HG03066 (cell line): ENCODE data around the gene CDNF.
"Not testable (repeated sequence)": the region's sequence is repeated elsewhere in the genome, so short reads cannot be mapped to it uniquely, and the experiment has no call there.

Source experiments
- ATAC-seq: cut with Tn5 transposase; IDR thresholded peaks from one replicate; pipeline ENCODE4 v1.9.1; 2021; ENCODE audit warnings: low read depth; ENCODE audit not compliant: unreplicated experiment

The CDNF gene

DNA sequence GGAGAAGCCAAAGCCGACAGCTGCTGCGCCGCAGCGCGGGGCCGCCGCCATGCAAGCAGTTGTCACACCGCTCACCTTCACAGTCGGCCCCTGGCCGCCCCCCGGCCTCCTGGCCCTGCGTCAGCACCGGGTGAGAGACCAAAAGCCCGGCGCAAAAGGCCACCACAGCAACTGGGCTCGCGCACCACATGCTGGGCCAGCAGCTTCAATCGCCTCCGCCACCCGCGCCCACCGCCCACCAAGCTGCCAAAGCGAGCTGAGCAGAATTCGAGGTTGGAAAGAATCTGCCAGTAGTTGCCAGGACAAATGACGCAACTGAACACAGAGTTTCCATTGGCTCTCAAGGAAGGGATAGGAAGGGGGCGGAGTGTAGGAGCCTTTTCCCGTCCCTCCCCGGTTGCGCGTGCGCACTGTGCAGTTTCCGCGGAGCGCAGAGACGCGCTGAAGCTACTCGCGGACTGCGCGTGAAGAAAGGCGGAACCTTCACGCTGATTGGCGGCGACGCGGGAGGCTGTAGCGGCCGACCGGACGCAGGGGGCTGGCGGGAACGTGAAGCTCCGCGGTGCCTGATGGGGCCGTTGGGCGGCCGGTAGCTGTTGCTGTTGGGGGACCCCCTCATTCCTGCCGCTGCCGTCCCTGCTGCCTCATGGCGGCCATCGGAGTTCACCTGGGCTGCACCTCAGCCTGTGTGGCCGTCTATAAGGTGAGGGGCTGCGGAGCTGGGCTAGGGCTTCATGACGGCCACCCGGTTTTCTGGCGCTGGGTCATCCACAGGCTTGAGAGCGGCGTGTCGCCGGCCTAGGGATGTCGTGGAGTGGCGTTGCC, at the start of gene CDNF, which contains the start of the genes HSPA14 and MSANTD7:
CDNF (minus strand) TSS at position 281 of the 825 bp plus-strand sequence; CDS start at position 190, 91 bp downstream.
HSPA14 (plus strand) TSS at position 550 of the 825 bp plus-strand sequence; CDS start at position 647, 97 bp downstream.
MSANTD7 (plus strand) TSS at position 550 of the 825 bp plus-strand sequence. CDS start 3,979 bp downstream, outside the sequence.
- ATAC-seq = peak; percentile 92

DNA sequence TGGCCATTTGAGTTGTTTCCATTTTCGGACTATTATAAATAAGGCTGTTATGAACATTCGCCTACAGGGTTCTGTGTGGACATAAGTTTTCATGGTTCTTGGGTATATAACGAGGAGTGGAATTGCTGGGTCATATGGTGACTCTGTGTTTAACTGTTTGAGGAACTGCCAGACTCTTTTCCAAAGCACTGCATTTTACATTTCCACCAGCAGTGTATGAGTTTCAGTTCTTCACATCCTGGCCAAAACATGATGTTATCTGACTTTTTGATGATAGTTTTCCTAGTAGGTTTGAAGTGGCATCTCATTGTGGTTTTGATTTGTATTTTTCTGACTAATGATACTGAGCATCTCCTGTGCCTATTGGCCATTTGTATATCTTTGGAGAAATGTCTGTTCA, 46.2 kb upstream of the CDNF start:
- no peak for ATAC-seq

DNA sequence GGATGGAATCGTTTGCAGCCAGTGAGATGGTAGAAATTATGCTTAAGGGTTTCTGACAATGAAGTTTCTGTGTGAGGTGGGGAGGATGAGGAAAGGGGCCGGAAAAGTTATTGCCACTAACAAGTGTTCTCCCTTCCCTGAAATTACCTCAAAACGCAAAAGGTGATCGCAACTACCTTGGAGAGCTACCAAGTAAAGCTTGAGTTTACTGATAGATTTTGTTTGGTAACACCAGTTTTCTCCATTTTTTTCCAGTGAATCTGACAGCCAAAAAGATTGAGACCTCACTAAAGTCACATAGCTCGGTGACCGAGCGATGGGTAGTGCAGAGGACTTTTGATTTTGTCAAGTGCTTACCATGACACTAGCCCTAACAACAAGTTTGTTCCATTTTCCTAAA, 42.4 kb upstream of the CDNF start:
- no peak for ATAC-seq

DNA sequence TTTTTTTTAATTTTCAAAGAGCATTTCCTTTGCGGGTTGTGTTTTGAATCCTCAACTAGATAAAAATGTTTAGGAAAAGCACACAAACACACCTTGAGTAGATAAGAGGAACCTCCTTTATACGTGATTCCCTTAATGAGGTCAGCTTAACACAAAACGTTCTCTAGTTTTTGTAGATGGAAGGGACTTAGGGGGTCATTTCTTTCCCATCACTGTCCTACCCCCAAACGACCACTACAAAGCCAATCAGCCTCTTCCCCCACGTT, 42.0 kb upstream of the CDNF start:
- ATAC-seq = no peak

DNA sequence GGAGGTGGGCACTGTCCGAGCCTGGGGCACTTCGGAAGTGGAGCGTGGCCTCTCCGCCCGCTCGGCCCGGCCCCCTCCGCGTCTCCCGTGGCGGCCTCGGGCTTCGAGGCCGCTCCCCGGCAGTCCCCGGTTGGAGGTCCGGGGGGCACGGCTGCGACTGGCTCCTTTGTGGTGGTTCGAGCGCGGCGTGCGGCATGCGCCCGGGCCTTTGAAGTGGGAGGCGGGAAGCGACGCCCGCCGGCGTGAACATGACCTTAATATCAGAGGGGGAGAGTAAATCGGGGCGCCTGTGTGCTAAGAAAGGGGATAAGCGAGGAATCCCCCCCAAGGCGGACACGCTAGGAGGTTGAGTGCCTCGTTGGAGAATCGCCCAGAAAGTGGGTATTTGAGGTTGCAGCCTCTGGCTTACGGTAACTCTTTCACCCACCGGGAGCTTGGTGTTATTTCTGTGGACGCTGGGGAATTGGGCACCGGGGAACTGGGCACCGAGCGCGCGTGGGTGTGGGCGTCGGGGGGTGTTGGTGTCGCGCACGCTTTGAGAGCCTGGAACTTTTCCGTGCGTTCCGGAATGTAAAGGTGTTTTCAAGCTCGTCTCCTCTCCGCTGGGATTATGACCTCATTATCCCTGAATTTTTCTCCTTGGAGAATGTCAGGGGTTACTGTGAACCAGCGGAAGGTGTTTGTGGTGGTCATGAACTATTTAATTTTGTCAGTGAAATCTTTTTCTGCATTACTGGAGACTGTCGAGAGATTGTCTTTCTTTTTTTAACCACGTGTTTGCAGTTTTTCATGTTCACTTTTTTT, 41.5 kb upstream of the CDNF start:
- no peak for ATAC-seq

DNA sequence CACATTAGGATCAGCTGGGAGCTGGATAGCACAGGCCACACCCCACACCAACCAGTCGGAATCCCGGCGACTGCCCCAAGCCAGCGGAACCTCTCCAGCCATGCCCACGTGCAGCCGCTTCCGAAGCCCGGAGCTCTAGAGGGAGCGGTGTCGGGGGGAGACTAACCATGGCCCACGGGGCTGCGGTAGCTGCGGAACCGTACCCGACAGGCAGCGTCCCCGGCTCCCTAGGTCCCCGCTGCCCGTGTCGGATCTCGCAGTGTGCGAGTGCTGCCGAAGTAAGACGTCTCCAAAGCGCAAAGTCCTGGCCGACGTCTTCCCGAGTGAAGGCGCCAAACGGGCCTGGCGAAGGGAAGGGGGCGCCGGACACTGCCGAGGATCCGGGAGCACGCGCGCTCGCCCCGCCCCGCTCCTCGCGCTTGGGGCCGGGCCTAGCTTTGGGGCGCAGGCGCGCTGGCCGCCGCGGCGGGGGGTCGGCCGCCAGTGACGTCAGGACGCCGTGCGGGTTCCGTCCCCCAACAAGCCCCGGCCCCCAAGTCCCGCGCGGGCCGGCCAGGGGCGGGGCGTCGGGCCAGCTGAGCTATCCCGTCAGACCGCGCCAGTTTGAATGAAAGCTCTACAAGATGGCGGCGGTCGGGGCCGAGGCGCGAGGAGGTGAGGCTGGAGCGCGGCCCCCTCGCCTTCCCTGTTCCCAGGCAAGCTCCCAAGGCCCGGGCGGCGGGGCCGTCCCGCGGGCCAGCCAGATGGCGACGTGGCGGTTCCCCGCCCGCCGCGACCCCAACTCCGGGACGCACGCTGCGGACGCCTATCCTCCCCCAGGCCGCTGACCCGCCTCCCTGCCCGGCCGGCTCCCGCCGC, 40.7 kb upstream of the CDNF start, which contains the start of gene SUV39H2:
SUV39H2 (plus strand) TSS at position 601 of the 858 bp plus-strand sequence; CDS start at position 624, 23 bp downstream.
- ATAC-seq = peak; percentile 86

DNA sequence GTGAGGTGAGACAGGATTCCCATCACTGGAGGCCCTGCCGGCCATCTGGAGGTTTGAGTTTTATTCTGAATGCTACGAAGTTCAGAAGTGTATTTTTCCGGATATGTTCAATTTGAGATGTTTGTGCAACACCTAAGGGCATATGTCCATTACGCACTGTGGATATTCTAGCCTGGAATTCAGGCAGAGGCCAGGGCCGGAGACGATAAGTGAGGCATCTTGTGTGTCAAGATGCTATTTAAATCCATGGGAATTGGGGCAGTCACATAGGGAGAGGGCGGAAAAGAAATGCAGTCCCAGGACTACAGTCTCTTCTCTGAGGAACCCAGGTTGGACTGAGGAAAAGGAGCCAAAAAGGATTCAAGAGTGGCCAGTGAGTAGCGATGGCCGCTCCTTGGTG, 38.9 kb upstream of the CDNF start:
- no peak for ATAC-seq

DNA sequence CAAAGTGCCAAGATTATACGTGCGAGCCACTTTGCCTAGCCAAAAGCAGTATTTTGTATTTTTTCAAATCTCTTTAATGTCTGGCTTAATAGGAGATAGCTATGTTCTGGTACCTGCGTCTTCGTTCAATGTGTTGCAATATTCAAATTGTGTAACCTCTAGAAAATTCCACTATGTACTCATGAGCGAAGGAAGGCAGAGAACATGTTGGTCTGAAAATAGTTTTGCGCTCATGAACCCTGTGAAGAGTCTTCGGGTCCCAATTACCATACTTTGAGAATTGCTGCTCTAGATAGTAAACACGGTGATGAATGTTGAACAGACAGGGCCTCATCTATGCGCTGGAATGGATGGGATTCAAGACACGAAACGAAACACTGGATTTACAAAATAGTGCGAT, 38.1 kb upstream of the CDNF start:
- no peak for ATAC-seq

DNA sequence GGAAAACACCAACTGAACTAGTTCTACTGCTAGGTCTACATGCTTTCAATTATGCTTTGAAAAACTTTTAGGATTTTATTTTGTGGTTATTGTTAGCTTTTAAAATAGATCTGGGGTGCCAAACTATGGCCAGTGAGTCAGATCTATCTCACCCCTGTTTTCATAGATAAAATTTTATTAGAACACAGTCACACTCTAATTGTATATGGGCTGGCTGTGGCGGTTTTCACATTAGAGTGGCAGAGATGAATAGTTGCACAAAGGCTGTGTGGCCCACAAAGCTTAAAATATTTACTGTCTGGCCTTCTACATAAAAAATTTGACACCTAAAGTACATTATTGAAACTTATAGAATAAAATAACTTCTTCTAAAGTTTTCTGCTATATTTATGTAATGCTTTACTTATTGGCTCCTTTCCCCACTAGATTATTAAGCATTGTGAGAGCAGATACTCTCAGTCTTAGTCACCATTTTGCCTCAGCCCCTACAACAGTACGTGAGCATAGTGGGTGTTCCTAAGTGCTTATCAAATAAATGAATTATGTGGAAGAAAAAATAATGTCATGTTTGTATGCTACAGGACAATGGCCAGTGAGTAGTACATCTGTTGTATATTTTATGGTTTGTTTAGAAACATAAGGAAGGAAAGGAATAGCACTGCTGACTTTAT, 35.4 kb upstream of the CDNF start:
- ATAC-seq = no peak

DNA sequence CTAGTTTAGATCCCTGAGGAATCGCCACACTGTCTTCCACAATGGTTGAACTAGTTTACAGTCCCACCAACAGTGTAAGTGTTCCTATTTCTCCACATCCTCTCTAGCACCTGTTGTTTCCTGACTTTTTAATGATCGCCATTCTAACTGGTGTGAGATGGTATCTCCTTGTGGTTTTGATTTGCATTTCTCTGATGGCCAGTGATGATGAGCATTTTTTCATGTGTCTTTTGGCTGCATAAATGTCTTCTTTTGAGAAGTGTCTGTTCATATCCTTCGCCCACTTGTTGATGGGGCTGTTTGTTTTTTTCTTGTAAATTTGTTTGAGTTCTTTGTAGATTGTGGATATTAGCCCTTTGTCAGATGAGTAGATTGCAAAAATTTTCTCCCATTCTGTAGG, 27.0 kb upstream of the CDNF start:
- ATAC-seq = not testable (repeated sequence)

DNA sequence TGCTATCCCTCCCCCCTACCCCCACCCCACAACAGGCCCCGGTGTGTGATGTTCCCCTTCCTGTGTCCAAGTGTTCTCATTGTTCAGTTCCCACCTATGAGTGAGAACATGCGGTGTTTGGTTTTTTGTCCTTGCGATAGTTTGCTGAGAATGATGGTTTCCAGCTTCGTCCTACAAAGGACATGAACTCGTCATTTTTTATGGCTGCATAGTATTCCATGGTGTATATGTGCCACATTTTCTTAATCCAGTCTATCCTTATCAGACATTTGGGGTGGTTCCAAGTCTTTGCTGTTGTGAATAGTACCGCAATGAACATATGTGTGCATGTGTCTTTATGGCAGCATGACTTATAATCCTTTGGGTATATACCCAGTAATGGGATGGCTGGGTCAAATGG, 26.6 kb upstream of the CDNF start:
- not testable (repeated sequence) for ATAC-seq

DNA sequence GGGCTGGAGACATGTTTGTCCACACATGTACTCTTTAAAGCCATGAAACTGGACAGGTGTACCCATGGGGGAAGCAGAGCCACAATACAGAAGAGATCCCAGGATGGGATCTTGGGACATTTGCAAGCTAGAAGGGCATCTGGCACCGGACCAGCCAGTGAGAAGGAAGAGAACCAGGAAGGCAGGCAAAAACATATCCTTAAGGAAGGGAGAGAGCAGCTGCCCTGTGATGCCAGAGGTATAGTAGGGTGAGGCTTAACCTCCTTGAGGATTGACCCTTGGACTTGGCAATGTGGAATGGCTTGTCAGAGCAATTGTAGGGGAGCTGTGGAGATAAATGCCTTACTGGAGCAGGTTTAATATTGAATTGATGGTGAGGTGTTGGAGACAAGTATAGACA, 23.0 kb upstream of the CDNF start:
- no peak for ATAC-seq

DNA sequence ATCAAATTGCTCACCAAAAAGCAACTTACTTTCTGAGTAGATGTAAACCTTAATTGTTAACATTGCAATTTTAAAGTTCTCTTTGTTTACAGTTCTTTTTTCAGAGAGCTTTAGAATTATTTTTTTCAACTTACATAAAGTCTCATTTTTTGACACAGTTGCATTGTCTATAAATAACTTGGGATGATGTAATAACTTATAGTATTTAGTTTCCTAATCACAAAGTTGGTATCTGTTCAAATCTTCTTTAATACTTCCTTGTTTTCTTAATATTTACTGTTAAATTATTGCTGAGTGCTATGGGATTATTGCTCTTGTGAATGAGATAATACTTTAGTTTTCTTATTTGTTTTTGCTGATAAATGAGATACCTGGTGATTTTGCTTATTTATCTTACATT, 21.9 kb upstream of the CDNF start:
- no peak for ATAC-seq

DNA sequence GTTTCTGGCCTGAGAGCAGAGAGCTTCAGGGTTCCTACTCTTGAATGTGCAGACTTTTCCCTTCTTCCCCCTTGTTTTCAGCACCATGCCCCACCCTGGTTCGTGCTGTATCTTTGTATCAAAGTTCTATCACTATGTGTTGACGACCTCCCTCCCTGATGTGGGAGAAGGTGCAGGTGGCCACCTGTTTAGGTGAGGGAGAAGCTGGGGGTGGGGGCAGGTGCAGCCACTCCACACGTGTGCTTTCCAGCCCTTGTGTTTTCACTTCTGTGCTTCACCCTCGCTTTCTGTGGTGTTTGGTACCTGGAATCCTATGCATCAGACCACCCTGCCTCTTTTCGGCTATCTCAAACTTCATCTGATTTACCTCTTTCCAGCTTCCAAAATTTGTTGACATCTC, 21.2 kb upstream of the CDNF start:
- ATAC-seq = no peak

DNA sequence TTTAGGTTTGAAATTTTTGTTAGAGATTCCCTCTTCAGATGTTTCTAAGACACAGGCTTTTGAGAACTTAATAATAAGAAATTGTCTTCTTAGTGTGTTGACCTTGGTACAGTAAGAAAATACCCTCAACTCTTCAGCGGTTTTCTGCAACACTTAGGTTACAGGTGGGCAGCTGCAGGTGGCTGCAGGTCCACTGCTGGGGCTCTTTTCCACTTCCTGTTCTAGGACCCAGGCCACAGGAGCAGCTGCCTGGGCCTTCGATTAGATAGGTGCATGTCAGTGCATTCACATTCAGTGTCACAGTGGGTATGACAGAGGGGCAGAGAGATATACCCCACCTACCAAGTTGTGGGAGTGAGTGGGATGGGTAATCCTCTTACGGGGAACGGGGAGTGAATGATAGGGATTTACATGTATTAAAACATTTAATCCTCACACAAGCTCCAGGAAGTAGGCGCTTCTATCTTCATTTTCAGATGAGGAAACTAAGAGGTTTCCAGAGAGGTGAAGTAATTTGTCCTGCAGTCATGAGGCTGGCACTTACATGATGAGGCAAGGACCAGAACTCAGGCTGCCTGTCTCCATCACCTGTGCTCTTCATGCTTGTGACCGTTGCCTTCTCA, 20.6 kb upstream of the CDNF start:
- no peak for ATAC-seq

DNA sequence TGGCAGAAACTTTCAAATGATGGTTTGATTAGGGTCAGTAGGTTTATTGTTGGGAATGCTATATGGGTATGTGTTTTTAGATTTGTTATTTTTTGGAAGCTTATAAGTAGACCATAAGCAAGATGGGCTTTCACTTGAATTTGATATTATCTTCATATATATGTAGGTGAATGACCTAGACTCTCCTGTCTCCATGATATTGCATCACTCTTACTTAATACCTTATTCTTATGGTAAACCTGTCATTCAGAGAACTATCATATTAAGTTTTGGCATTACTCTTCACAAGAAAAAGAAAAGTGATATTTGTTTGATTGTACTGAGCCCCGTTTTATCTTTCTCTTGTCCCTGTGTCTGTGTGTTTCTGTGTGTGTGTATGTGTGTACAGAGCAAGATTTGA, 17.6 kb upstream of the CDNF start:
- ATAC-seq = no peak

DNA sequence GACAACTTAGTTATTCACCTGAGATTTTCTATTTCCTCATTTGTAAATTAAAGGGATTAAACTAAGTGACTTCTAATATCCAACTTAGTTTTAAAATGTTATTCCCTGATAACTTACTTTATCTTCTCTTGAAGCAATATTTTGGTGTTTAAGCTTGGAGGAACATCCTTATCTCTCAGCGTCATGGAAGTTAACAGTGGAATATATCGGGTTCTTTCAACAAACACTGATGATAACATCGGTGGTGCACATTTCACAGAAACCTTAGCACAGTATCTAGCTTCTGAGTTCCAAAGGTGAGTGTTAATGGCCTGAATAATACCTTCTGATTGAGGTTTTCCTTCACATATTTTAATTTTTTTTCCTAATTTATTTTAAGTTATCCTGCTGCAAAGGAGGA, 14.4 kb upstream of the CDNF start:
- no peak for ATAC-seq

DNA sequence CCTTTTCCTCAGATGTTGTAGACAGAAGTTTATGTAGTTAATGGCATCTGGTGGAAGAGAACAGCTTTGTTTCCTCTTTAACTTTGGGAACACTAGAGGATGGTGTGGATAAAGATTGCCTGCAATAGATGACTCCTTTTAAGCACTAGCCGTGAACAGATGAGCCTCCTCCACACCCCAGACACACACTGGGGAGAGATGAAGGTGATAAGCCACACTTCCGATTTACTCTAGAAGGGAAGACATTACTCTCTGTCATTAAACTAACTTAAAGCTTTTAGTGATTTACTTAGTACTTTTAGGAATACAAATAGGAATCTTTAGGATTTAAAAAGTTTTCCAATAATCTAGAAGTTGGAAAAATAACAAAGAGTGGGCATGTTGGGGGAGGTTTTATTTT, 7.1 kb upstream of the CDNF start:
- ATAC-seq = no peak

DNA sequence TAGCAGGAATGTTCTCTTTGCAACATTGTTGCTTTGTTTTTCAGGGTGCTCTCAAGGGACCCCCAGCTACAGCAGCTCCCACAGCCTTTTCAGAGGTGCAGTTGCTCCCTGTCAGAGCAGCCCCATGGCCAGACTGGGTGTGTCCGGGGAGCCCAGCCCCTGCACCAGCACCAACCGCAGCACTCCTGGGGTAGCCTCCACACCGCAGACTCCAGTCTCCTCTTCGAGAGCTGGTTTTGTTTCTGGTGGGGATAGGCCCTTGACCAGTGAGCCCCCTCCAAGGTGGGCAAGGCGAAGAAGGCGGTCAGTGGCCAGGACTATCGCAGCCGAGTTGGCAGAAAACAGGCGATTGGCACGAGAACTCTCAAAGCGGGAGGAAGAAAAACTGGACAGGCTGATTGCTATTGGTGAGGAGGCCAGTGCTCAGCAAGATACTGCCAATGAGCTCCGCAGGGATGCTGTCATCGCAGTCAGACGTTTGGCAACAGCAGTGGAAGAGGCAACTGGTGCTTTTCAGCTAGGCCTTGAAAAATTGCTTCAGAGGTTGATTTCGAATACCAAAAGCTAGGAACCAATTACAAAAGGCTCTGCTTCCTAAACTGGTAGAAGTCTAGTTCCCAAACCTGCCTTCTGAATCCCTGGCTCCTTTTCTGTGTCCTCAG, 5.6 kb upstream of the CDNF start:
- ATAC-seq = no peak
